T-helper 17 cell (primary cell): ENCODE data around the gene CRIP3. TPM values are rescaled to one million over a fixed set of nuclear protein-coding genes. Genes with fewer than 3 reads are reported as not detected.

Experiments used
- ATAC-seq: fragments of 150-1000 bp; cut with Tn5 transposase; 2 replicates; pipeline ENCODE4 v1.10.0; 2021; ENCODE audit warnings: mild to moderate bottlenecking, moderate library complexity
- DNase-seq, 3 donors: peaks; one replicate each; pipeline versions ENCODE4 v3.0.0 to v3.0.0-alpha.2; 2020 to 2021
- H3K9me3 ChIP-seq: one replicate; pipeline ENCODE4 v1.7.0; 2013; ENCODE audit warnings: low read length, mild to moderate bottlenecking; ENCODE audit not compliant: control insufficient read depth, poor library complexity, severe bottlenecking
- H3K27ac Mint-ChIP-seq: one replicate; pipeline ENCODE4 v1.8.0; 2022; ENCODE audit warnings: mild to moderate bottlenecking, moderate library complexity, mixed read lengths
- H3K27me3 Mint-ChIP-seq: one replicate; pipeline ENCODE4 v1.8.0; 2022; ENCODE audit warnings: mixed read lengths
- H3K36me3 Mint-ChIP-seq: one replicate; pipeline ENCODE4 v1.8.0; 2022; ENCODE audit warnings: low read depth, mixed read lengths
- H3K4me1 Mint-ChIP-seq: one replicate; pipeline ENCODE4 v1.8.0; 2022; ENCODE audit warnings: mild to moderate bottlenecking, mixed read lengths
- H3K4me3 Mint-ChIP-seq: one replicate; pipeline ENCODE4 v1.8.0; 2022; ENCODE audit warnings: mild to moderate bottlenecking, moderate library complexity, mixed read lengths
- total RNA-seq, 4 donors: library from RNA in 2 of 4; stranded (reverse) in 2 of 4; gene quantifications; one replicate each; pipeline ENCODE4 v1.2.3 and lab custom pipeline; 2022 to 2026

Gene CRIP3
- total RNA-seq, 2 donors from 2014 or later: 1.3 to 2.1 TPM

DNA sequence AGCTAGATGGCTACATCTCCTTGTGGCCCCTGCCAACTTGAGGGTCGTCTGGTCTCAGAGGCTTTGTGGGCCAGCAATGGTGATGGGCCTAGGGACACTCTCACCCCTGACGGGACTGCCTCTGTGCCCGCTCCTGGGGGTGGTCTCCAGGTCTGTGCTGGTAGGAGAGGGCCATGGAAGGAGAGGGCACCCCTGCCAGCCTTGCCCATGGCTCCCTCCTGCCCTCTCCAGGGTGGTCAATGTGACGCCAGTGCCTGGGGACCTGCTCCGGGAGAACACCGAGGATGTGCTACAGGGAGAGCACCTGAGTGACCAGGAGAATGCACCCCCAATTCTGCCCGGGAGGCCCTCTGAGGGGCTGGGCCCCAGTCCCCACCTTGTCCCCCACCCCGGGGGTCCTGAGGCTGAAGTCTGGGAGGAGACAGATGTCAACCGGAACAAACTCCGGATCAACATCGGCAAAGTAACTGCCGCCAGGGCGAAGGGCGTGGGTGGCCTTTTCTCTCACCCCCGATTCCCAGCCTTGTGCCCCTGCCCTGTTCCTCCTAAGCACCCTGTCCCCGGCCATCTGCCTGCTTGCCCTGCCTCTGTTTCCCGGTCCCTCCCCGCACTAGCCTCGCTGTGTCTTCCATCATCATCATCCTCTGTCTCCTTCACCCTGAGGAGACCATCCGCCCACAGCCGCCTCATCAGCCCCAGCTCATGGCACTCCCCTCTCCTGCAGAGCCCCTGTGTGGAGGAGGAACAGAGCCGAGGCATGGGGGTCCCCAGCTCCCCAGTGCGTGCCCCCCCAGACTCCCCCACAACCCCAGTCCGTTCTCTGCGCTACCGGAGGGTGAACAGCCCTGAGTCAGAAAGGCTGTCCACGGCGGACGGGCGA, 49.6 kb downstream of the CRIP3 start:
- H3K9me3 ChIP-seq: no peaks in the 10 kb centered on the region
- ATAC-seq (no peak), DNase-seq (no peak)
- no peak overlapping the region for H3K4me3 Mint-ChIP-seq
- peaks cover 15% of the 10 kb centered on the region for H3K27me3 Mint-ChIP-seq
- H3K4me1 Mint-ChIP-seq: peaks cover 14% of the 10 kb centered on the region
- no peaks in the 10 kb centered on the region for H3K36me3 Mint-ChIP-seq
- peak overlapping the region; percentile 24 for H3K27ac Mint-ChIP-seq

DNA sequence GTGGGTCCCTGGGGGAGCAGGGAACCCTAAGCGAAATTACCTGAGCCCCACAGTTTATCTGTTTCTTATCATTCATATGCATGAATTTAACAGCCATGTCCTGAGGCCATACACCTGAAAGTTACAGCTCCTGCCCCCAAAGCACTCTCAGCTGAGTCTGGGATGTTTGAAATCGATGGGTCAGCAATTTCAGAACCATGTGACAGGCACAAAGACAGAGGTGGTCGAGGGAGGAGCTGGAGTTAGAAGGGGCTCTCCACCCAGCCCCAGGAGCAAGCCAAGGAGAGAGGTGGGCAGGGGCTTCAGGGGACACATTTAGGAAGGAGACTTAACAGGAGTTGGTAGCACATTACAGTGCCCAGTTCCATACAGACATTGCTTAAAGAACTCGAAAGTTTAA, 50.4 kb downstream of the CRIP3 start:
- H3K9me3 ChIP-seq: no peaks in the 10 kb centered on the region
- Mint-ChIP-seq H3K27ac (peak overlapping the region; percentile 57), H3K4me1 (peaks cover 10% of the 10 kb centered on the region), H3K4me3 (no peak overlapping the region), H3K27me3 (peaks cover 20% of the 10 kb centered on the region), H3K36me3 (no peaks in the 10 kb centered on the region)
- ATAC-seq (no peak), DNase-seq (no peak)

DNA sequence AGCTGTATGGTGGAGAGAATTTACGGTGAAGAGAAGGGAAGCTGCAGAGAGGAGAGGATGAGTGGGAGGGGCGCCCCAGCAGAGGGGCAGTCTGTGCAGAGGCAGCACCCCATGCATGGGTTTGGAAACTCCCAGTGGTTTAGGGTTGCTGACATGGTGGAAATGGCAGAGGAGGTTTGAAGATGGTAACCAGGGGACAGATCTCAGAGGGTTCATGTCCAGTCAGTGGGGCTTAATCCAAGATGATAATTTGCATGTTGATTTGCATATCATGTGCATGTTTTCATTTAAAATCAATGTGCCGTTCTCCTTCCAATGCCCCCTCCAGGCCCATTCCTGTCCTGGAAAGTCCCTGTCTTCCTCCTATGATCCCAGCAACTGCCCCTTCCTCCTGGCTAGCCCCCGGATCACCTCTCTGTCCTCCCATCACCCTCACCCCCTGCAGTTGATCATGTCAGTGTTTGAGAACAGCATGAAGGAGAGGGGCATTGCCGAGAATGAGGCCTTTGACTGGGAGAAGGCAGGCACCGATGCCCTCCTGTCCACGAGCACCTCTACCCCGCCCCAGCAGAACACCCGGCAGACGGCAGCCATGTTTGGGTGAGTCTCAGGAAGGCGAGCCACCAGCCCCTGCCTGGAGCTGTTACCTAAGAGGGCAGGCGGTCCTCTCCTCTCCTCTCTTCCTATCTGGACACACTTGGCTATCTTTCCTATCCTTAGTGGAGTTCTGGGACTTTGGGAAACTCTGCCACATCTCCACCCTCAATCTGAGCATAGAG, 51.1 kb downstream of the CRIP3 start:
- ATAC-seq: peak; percentile 44
- Mint-ChIP-seq H3K36me3 (no peaks in the 10 kb centered on the region), H3K4me1 (peaks cover 14% of the 10 kb centered on the region), H3K4me3 (peak overlapping the region; percentile 15), H3K27me3 (peaks cover 26% of the 10 kb centered on the region), H3K27ac (peak overlapping the region; percentile 57)
- DNase-seq: no peak
- H3K9me3 ChIP-seq: no peaks in the 10 kb centered on the region

DNA sequence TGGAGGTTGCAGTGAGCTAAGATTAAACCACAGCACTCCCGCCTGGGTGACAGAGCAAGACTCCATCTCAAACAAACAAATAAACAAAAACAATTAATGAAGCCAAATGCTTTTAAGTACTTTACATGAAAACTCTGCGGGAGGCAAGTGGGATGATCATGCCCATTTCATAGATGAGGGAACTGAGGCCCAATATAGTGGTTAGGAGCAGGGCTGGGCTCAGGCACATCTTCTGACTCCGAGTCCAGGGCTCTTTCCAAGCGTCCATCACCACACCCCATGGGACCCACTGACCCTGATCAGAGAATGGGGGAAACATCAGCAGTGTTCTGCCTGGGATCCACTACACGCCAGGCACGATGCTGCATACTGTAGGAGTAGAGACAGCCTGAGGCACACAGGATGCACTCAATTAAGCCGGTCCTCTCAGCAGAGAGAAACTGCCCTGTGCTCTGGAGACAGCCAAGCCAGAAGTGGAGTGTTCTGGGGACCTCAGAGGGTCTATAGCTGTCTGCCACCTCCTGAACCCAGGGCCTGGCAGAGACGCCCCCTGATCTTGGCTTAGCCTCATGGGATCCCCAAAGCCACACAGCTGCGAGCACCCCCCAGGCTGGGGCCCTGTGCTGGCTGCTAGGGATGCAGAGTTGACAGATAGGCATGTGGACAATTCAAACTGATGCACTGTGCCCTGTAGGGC, 51.8 kb downstream of the CRIP3 start:
- no peak overlapping the region for H3K4me3 Mint-ChIP-seq
- ATAC-seq (no peak), DNase-seq (no peak)
- peaks cover 34% of the 10 kb centered on the region for H3K27me3 Mint-ChIP-seq
- no peaks in the 10 kb centered on the region for H3K9me3 ChIP-seq
- H3K4me1 Mint-ChIP-seq: peaks cover 9% of the 10 kb centered on the region
- H3K27ac Mint-ChIP-seq: no peak overlapping the region
- H3K36me3 Mint-ChIP-seq: no peaks in the 10 kb centered on the region

Other genes with a start within 250 kb of the CRIP3 start
- 10 to 100 TPM; 32.3 to 37.5 TPM for gene MRPL2, start 249.4 kb downstream of the CRIP3 start, total RNA-seq
- 10 to 100 TPM; 25.7 to 41.9 TPM for gene KLC4, start 249.2 kb downstream of the CRIP3 start, total RNA-seq
- 1 to 10 TPM in 1 of 2 donors, under 1 TPM in 1; 0.62 to 1.6 TPM for gene PTK7, start 232.5 kb downstream of the CRIP3 start, total RNA-seq
- 10 to 100 TPM; 26.3 to 27.9 TPM for gene SRF, start 137.6 kb downstream of the CRIP3 start, total RNA-seq
- gene CUL9, start 126.6 kb downstream of the CRIP3 start, total RNA-seq: 10 to 100 TPM; 73.9 to 78.0 TPM
- gene DNPH1, start 79.3 kb downstream of the CRIP3 start, total RNA-seq: 10 to 100 TPM; 32.3 to 35.0 TPM
- gene TTBK1, start 65.3 kb downstream of the CRIP3 start, total RNA-seq: under 1 TPM; 0.05 to 0.16 TPM
- not detected for gene SLC22A7, start 10.6 kb downstream of the CRIP3 start, total RNA-seq
- 10 to 100 TPM; 22.5 to 24.0 TPM for gene ZNF318, start 60.8 kb upstream of the CRIP3 start, total RNA-seq
- gene ABCC10, start 118.7 kb upstream of the CRIP3 start, total RNA-seq: 10 to 100 TPM; 51.0 to 70.7 TPM
- under 1 TPM; 0.25 to 0.89 TPM for gene DLK2, start 146.7 kb upstream of the CRIP3 start, total RNA-seq
- 10 to 100 TPM; 33.2 to 36.3 TPM for gene TJAP1, start 168.7 kb upstream of the CRIP3 start, total RNA-seq
- under 1 TPM; 0.37 TPM for gene LRRC73, start 201.5 kb upstream of the CRIP3 start, total RNA-seq
- gene YIPF3, start 208.1 kb upstream of the CRIP3 start, total RNA-seq: 10 to 100 TPM; 50.5 to 55.9 TPM
- gene POLR1C, start 208.3 kb upstream of the CRIP3 start, total RNA-seq: 10 to 100 TPM; 51.6 to 54.9 TPM